Hematopoietic multipotent progenitor cell treated with erythropoietin and hydrocortisone succinate and interleukin-3 and kit ligand, for 4 days (in vitro differentiated cells): ENCODE measurements around the gene RALGPS1.

Experiments used
- DNase-seq: peaks from one replicate; pipeline ENCODE4 v3.0.0-alpha.2; 2015

The RALGPS1 gene, protein sequence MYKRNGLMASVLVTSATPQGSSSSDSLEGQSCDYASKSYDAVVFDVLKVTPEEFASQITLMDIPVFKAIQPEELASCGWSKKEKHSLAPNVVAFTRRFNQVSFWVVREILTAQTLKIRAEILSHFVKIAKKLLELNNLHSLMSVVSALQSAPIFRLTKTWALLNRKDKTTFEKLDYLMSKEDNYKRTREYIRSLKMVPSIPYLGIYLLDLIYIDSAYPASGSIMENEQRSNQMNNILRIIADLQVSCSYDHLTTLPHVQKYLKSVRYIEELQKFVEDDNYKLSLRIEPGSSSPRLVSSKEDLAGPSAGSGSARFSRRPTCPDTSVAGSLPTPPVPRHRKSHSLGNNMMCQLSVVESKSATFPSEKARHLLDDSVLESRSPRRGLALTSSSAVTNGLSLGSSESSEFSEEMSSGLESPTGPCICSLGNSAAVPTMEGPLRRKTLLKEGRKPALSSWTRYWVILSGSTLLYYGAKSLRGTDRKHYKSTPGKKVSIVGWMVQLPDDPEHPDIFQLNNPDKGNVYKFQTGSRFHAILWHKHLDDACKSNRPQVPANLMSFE

DNA sequence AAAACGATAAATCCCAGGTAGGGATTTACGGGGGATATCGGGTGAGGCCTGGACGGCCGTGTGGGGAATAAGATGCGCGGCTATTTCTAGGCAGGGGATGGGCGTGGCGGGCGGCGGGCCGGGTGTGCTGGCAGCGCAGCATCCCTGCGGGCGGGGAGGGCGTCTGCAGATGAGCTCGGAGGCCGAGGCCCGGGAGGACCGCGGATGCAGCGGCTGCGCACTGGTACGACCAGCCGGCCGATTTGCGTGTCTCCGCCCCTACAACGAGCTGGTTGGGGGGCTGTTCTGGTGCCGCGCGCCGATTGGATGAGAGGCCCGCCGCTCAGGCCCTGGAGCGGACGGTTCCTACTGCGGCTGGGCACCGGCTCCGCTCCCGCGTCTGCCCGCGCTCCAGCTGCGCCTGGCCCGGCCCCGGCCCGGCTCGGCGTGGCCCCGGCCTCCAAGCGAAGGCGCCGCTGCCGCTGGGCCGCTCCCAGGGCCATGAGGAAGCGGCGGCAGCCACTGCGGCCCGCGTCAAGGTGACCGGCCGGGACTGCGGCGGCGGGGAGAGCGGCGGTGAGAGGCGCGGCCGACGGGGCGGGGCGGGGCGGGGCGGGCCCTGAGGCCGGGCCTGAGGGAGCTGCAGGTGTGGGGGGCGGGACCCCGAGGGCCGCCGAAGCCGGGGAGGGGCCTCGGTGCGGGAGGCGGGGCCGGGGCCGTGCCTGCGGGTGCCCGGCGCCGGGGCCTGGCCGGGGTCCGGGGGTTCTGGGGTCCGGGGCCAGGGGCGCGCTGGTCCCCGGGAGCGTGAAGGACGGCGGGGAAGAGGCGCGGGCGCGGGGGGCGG, at the start of gene RALGPS1:
TSS of gene RALGPS1 (plus strand) at position 325 of the 823 bp plus-strand sequence. CDS start 47,508 bp downstream, outside the sequence.
- DNase-seq: peak; percentile 97

DNA sequence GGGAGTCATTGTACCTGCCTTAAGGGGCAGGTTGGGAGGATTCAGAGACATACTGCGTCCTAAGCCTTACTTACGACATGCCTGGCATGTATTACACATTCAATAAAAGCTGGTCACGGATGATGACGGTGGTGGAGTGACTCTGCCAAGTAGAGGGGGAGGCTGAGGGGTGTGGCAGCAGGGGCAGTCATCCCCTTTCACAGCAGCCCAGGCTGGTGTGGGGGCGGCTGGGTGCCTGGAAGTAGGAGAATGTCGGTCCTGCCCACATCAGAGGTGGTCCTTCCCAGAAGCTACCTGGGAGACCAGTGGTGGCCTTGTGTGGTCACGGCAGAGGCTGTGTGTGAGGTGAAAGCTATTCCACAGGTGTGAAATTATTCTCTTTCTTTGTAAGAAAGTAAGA, 45.2 kb upstream of the RALGPS1 start:
- no peak for DNase-seq

DNA sequence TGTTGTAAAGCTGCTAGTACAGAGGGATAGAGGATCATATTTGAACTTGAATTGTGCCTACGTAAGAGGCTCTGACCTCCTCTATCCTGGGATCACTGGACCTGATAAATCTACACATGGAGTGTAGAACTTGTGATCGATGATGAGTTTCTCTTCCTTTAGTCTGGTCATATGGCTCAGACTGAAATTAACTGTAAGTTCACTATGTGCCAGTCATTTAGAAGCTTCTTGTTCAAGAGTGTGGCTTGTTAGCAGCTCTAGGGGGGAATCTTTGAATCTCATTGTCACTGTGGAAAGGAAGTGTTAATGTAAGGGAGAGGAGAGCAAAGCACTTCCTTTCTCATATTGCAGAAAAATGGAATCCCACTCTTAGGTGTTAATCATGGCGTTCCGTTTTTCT, 42.1 kb upstream of the RALGPS1 start:
- no peak for DNase-seq

DNA sequence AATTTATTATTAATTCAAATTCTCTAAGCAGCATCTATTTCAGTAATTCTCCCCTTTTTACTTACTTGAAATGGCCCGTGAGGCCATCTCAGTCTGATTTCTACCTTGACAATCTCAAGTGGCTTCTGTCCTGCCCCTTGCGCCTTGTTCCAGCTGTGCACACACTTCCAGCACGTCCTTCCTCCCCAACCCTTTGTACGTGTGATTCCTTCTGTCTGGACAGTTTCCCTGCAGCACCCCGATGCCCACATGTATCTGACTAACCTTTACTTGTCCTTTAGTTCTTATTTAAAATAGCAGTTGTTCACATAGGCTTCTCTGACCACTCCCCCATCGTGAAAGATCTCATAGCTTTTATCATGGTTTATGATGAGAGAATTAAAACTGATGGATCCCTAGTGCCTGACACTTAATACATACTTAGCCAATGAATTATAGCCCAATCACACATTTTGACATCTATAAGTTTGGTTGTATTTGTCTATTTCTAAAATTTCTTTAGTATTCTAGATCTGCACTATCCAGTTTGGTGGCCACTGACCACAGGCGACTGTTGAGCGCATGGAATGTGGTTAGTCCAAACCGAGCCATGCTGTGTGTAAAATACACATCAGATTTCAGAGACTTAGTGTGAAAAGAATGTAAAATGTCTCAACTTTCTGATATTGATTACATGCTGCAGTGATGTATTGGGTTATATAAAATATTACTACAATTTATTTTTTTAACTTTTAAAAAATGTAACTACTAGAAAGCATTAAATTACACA, 39.9 kb upstream of the RALGPS1 start:
- DNase-seq: peak; percentile 58

DNA sequence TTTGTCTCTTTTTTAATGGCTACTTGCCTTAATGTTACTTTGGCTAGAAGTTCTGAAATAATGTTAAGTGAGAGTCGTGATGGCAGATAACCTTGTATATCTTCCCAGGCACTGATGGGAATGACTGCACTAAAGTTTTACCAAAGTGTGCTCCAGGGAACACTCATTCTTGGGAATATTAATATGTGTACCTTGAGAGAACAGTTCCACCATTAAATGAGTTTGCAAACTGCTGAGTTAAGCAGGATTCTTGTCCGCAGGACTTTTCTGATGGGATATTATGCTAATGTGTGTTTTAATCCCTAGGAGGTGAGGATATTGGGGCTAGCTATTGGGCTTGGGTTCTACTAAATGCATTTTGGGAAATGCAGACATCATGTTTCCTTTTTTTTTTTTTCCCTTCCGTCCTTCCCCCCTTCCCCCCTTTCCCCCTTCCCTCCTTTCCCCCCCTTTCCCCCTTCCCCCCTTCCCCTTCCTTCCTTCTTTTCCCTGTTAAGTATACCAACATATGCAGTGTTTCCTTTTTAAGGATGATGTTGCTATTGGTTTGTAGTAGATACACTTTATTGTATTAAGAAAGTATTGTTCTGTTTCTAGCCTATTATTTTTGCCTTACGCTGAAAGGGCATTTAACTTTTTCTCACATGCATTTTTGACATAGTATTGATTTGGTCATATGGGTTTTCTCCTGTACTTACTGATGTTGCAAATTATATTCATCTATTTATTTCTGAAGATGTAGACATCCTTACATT, 38.6 kb upstream of the RALGPS1 start:
- DNase-seq: no peak

DNA sequence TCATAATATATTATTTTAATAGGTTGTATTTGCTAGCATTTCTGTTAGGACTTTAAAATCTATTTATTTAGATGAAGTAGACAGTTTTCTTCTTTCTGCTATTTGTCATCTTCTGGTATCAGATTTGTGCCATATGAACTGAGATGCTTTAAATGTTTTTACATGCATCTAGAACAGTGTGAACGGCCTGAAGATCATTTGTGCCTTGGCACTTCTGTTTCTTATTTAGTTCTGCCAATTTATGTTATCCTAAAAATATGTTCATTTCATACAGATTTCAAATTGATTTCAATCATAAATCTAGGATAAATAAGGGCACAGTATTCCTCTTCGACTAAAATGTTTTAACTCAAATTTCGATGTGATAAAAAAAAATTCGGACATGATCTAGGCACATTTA, 38.1 kb upstream of the RALGPS1 start:
- DNase-seq: no peak

DNA sequence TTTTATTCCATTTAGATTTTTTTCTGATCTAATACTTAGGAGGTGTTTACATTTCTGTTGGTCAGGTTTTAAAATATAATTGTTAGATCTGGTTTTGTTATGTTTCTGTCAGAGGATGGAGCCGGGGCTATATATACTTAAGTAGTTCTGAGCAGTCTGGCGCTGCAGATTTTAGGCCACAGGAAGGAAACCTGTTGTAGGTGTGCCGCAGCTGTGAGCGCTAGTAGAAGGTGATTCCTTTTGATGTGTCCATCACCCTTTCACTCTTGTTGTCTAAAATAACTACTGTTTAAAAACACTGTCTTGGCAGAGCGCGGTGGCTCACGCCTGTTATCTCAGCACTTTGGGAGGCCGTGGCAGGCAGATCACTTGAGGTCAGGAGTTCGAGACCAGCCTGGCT, 37.2 kb upstream of the RALGPS1 start:
- no peak for DNase-seq

DNA sequence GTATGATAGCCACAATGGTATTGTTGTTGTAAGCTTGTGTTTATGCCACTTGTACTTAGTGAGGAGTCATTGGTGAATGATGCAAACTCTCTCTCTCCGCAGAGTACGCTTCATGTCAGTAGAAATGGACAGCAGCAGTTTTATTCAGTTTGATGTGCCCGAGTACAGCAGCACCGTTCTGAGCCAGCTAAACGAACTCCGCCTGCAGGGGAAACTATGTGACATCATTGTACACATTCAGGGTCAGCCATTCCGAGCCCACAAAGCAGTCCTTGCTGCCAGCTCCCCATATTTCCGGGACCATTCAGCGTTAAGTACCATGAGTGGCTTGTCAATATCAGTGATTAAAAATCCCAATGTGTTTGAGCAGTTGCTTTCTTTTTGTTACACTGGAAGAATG, 35.3 kb upstream of the RALGPS1 start:
- no peak for DNase-seq

DNA sequence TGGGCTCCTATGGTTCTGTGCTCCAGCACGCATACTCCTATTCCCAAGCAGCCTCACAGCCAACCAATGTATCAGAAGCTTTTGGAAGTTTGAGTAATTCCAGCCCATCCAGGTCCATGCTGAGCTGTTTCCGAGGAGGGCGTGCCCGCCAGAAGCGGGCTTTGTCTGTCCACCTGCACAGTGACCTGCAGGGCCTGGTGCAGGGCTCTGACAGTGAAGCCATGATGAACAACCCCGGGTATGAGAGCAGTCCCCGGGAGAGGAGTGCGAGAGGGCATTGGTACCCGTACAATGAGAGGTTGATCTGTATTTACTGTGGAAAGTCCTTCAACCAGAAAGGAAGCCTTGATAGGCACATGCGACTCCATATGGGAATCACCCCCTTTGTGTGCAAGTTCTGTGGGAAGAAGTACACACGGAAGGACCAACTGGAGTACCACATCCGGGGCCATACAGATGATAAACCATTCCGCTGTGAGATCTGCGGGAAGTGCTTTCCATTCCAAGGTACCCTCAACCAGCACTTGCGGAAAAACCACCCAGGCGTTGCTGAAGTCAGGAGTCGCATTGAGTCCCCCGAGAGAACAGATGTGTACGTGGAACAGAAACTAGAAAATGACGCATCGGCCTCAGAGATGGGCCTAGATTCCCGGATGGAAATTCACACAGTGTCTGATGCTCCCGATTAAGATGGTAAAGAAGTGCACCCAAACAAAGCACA, 34.2 kb upstream of the RALGPS1 start:
- no peak for DNase-seq

DNA sequence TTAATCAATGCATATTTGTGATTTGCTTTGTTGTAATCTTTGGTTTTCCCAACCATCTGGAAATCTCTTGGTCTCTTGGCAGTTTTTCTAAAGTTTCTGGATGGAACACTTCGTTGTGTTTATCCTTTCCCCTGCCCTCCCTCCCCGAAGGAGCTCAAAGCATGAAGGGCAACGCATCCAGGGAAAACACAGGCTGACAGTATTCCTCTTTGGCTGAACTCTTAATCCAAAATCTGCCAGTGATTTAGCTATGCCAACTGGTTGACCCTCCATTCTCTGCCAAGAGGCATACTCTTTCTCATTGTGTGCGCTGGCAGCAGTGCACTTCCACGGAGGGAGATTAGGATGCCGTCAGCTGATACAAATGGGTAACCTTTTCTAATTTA, 33.6 kb upstream of the RALGPS1 start:
- DNase-seq: no peak

DNA sequence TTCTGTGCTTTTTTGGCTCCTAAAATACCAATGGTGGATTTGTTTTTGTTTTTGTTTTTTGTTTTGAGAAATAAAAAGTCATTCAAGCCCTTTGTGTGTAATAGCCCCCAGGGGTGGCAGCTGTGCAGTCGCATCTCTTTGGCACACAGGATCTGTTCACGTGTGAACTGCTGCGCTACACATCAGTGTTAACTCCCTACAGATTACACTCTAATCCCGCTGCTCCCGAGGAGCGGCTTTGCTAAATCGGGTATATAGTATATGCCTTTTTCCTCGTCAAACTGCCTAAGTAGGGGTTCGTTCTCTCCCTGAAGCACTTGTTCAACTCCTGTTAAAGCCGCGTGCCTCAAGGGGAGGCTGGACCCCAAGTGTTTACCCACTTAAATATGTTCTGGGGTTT, 31.8 kb upstream of the RALGPS1 start:
- DNase-seq: no peak

DNA sequence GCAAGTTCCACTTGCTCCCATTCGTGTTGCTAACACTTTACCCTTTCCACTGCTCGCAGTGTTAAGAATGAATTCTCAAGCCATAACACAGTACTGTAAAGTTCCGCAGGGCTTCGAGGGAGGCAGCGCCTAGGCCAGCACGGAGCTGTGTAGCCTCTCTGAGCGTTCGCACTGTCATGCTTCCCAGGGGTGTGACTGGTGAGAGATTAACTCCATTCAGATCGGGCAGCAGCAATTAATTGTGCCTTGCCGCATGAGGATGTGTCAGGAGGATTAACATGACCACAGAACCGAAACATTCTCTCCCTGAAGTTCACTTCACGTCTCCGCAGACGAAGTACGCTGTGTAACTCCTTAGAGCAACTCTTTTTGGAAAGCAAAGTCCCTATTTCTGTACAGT, 30.9 kb upstream of the RALGPS1 start:
- DNase-seq: no peak

DNA sequence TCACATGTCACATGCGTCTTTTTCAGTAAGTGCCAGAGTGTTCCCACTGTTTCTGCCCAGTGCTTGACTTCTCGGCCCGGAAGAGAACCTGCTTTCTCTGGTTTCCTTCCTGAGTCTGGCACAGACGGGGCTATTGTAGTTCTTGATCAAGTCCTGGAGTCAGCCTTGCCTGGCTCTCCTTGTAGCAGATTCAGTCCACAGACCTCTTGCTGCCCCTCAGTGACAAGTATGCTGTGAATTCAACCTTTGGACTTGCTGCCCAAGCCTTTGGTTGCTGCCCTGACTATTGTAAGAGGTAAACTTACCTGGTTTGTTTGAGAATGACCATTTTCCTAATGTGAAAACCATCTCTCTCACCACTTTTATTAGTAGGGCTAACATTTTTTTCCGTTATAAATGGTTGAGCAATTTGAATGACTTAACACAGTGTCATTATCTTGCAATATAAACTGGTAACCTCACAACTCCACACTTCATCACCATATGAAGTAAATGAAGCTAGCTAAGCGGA, 29.4 kb upstream of the RALGPS1 start:
- DNase-seq: peak; percentile 38

DNA sequence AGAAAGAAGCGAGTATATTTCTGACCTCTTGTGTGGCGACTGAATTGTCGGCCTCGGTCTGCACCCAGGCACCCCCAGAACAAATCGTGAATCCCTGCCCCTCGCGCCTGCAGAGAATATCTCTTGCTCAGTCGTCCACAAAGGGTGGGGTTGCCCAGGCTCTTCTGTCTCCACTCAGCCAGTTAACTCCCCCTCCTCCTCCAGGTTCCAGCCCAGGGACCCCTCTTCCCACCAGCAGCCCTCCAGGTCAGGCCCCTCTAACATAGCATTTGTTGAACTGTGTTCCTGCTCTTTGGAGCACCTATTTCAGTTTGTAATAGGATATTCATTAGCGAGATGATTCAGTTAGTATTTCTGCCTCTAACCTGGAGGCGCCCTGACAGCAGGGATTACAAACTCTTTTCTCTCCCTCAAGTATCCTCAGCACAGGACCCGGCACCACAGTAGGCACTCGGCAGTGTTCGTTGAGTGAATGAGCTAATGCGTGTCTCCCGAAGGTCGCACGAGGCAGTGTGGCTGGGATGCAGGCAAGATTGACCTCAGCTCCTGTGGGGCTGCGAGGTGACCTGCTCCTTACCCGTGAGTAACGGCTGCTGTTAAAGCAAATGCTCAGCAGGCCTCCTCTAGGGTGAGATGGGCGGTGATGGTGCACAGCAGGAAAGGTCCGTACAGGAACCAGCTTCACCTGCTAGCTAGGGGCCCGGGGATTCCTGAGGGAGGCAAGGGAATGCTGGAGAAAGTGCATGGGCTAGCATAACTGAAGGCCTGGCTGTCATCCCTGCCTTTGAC, 28.4 kb upstream of the RALGPS1 start:
- no peak for DNase-seq

DNA sequence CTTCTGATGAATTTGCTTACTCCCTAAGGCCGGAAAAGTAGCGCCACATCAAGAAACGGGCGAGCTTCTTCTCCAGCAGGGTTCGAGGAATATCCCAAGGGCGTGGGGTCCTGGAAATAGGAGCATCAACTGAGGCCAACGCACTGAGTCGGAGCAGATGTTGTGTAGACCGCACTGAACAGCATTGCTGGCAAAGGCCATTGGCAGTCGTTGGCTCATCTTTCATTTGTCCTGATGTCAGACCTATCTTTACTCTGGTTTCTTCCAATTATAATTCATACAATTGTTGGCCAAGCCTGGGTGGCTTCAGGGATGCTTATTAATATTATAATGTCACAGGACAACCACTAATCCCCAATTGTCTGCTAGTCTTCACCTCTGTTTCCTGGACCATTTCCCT, 27.7 kb upstream of the RALGPS1 start:
- DNase-seq: no peak

DNA sequence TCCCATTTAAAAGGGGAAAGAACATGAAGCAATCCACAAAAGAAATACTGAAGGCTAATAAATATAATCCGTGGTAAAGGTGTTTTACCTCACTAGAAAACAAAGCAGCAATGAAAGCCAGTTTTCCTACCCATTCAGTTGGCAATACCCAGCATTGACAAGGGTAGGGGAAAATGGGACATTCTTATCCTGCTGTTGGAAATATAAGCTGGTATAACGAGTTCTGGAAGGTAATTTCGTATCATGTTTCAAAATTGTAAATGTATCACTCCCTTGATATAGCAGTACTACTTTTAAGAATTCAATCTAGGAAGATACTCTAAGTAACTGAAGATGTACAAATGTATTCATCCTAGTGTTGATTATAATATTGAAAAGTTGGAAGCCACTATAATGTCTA, 22.9 kb upstream of the RALGPS1 start:
- DNase-seq: no peak

DNA sequence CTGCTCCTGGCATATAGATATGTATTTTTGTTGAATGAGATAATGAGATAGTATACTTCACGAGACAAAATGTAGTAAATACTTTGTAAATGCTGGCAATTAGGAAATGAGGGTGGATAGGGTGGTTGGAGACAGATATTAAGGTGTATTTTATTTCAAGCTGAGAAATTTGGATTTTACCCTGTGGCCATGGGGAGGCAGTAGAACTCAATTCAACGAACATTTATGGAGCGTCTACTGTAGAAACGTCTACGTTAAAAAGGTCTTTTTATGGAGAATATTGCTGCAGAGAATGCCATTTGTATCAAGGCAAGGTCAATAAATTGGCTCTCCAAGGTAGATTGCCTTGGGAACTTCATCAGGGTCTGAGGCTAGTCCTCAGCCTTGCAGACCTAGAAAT, 21.5 kb upstream of the RALGPS1 start:
- peak; percentile 43 for DNase-seq

DNA sequence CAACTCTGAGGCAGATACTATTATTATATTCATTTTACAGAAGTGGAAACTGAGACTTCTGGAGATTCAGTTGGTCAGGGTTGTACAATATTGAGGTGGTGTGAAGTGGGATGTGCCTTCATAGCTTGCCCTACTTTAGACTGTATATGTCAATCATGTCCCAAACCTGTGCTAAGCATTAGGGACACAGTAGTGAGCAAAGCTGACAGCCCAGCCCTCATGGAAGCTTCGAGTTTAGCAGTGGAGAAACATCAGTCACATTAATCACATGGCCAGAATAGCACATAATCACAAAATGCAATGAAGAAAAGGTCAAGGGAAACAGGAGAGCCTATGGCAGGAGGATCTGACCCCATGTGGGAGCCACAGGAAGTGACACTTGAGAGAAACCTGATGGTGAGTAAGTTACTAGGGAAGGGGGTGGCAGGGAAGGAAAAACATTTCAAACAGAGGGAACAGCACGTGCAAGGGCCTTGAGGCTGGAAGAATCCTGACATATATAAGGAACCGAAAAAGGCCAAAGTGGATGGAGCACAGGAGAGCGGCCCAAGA, 20.5 kb upstream of the RALGPS1 start:
- no peak for DNase-seq

DNA sequence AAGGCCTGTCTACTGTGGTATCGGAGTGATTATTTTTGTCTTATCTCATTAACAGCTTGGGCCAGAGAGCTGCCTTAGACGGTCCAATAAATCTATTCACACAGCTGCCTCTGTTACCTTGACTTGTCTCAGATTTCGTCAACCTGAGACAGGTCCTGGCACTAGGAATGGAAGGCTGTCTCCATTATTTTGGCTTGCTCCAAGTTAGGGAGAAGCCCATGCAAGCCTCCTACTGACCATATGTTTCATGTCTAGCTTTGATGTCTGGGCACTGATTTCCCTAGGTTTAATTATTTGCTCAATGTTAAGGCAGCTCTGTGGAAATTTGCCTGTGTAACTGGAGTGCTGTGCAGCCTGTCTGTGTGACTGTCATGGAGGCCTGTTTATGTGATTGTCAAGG, 12.4 kb upstream of the RALGPS1 start:
- DNase-seq: no peak

DNA sequence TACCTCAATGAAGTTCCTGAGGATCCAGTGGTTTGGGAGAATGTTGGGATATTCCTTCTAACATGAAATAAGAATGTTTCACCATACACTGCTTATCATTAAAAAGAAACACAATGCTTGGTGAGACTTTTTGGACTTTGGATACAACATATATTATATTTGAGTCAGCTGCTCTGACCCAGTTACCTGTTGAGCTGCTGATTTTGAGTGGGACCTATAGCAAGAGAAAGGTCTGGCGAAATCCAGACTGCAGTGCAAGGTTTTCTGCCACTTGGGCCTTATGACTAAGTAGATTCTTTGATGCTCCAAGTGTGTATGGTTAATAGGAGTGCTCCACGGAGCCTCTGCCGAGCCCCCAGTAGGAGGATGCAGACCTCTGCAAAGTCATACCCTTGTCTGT, 10.0 kb upstream of the RALGPS1 start:
- DNase-seq: no peak
